GM21528 (cell line): ENCODE results near the gene MATR3.
"Not testable (repeated sequence)": the region's sequence is repeated elsewhere in the genome, so short reads cannot be mapped to it uniquely, and the experiment has no call there.

Source experiments
- ATAC-seq: cut with Tn5 transposase; IDR thresholded peaks from one replicate; pipeline ENCODE4 v1.9.1; 2021; ENCODE audit warnings: mild to moderate bottlenecking, moderate library complexity; ENCODE audit not compliant: unreplicated experiment, low FRiP score

Gene MATR3

GRCh38 chr5:139293507-139294373 lies at the start of gene MATR3:
Gene MATR3, plus strand, starts transcription at chr5:139293740. Its CDS starts 13,676 bp downstream, at chr5:139307416.
- ATAC-seq, result peak; percentile 68

- no peak for ATAC-seq
Observed at GRCh38 chr5:139245637-139246339, 47.8 kb upstream of the MATR3 start.

- no peak for ATAC-seq
Observed at GRCh38 chr5:139246394-139246793, 47.1 kb upstream of the MATR3 start.

- ATAC-seq, result no peak
Observed at GRCh38 chr5:139248826-139249453, 44.6 kb upstream of the MATR3 start.

- no peak for ATAC-seq
Observed at GRCh38 chr5:139251281-139251687, 42.3 kb upstream of the MATR3 start.

GRCh38 chr5:139251695-139252288 lies 41.7 kb upstream of the MATR3 start:
- no peak for ATAC-seq

- ATAC-seq, result no peak
Observed at GRCh38 chr5:139253115-139253514, 40.4 kb upstream of the MATR3 start.

GRCh38 chr5:139256820-139257219 lies 36.7 kb upstream of the MATR3 start:
- no peak for ATAC-seq

GRCh38 chr5:139262059-139262741 lies 31.3 kb upstream of the MATR3 start:
- ATAC-seq, result no peak

- ATAC-seq, result peak; percentile 57
Observed at GRCh38 chr5:139262742-139263445, 30.6 kb upstream of the MATR3 start.

- no peak for ATAC-seq
Observed at GRCh38 chr5:139263536-139263935, 30.0 kb upstream of the MATR3 start.

GRCh38 chr5:139263946-139264345 lies 29.6 kb upstream of the MATR3 start:
- no peak for ATAC-seq

GRCh38 chr5:139265001-139265400 lies 28.5 kb upstream of the MATR3 start:
- no peak for ATAC-seq

- ATAC-seq, result no peak
Observed at GRCh38 chr5:139266236-139266635, 27.3 kb upstream of the MATR3 start.

- ATAC-seq, result no peak
Observed at GRCh38 chr5:139267481-139267880, 26.1 kb upstream of the MATR3 start.

- no peak for ATAC-seq
Observed at GRCh38 chr5:139268364-139269202, 25.0 kb upstream of the MATR3 start.

- not testable (repeated sequence) for ATAC-seq
Observed at GRCh38 chr5:139270718-139271117, 22.8 kb upstream of the MATR3 start.

- no peak for ATAC-seq
Observed at GRCh38 chr5:139271201-139272027, 22.1 kb upstream of the MATR3 start.
